HTERT RPE-1 (cell line): ENCODE data around the gene ABCA13.

Source experiments
- in situ Hi-C: fragments of 300-500 bp; cut with MboI; formaldehyde crosslinking; loops from 4 replicates; pipeline ENCODE4 v1.14.3; 2020; ENCODE audit warnings: low sequenced_read_pairs

The ABCA13 gene

DNA sequence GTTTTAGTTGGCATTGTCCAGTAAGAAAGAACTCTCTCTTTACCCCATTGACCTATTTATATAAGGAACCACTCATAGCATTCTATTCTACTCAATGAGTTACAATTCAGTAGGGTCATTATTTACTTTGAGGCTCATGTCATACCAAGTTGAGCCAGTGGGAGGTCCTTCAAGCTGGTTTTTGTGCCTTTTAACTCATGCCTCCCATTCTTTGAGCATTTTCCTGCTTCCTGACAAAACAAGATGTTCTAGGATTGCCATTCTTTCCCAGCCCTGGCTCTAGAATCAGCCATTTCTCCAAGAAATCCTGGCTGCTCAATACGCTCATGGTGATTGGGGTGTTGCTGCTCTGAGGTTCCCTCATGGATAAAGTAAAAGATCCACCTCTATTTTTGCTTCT lies 250.1 kb downstream of the ABCA13 start:
- in situ Hi-C loops = no loop called here

DNA sequence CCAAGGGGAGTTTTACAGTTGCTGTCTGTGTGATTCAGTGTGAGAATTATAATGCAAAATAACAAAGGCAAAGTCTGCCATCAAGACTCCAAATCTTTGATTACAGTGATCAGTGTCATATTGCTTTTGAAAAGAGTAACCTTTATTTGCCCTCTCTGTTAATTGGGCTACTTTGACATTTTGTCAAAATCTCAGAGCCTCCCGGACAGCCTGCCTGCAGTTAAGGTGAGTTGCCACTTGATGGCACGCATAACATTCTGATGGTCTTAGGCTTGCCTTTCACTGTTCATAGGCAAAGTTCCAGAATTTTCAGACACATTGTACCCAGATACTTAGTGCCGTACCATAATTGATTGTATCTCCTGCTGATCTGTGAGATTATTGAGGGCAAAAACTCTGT lies 253.5 kb downstream of the ABCA13 start:
- in situ Hi-C loops = no loop called here

DNA sequence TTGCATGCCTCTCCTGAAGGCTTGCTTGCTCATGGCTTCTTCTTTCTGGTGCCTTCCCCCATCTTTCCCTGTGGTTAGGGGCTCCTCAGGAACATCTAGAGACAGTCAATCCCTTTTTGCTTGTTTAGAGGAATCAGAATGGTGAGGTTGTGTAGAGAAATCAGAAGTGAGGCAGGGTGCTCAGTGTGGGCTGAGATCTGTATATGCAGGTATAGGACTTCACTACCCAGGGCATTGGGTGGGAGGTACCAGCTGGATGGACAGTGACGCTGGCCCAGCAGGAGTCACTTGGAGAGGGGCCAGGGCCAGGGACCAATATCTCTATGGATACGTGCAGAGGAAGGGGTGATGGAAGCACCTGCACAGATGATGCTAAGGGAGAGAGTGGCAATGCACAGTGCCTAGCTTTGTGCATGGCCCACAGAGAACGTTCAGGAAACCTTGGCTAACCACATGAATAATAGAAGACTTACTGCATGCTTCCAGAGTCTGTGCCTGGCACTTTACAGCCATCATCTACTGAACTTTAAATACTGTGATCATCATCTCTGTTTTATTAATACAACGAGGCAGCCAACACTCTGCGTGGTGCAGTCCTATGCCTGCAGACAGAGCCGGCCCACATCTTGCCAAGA lies 255.2 kb downstream of the ABCA13 start:
- in situ Hi-C loops = no loop called here

DNA sequence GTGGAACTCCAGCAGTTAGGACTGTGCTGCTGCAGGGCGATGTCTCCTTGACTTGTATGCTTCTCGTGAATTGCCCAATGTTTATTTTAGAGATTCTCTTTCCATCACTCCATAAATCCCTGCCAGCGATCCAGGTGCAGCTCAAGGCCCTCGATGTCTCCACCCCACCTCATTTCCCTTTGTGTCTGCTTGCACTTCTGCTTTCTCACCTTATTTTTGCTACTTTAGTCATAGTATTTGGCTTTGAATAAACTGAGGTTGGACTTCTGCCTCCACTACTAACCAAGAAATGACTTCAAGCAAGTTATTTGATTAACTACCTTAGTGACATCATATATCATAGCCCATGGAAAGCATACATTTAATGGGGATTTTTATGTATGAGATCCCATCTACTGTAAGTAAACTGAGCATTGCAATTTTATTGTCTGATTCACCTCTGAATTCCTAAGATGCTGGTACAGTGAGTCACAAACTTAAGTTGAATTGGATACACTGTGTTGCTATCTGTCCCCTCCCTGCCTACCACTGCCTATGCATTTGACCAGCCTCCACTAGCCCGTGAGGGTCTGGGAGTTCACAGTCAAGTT lies 255.8 kb downstream of the ABCA13 start:
- in situ Hi-C loops = no loop called here

DNA sequence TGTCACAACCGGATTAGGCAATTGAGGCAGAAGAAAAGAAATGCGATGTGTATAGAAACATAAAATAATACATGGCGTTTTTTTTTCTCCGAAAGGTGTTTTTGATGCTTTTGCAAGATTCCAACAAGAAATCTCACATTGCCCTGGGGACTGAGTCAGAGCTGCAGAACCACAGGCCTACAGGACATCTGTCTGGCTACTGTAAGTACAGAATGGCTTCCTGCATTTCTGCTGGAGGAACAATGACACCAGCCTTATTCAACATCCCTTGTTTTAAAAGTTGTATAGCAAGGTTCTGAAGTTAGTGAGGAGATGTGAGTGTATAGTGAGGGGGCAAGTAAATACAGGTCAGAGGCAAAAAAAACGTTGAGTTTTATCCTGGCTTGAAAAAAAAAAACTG lies 256.4 kb downstream of the ABCA13 start:
- in situ Hi-C loops = no loop called here

DNA sequence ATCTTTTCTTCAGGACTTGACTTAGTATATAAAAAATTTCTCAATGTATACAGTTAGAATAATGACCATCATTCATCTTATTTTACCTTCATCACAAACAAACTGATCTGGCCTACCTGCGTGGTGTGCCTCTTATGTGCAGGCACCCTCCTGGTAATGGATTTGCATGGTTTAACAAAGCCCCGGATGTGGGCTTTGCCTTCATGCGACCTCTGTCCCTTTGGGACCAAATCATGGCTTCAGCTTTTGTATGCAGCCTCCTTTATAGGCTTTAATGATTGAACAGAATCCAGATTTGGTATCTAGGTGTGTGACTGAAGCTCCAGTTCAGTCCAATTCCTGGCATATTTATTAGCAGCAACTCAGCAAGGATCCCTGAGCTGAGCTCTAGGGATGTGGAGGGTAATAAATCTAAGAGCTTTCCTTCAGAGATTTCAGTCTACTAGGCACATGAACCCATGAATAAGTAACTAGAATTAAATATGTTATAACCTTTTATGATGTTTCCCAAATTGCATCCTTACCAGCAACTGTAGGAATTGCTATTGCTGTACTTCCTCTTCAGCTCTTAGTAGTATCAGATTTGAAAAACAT lies 256.9 kb downstream of the ABCA13 start:
- in situ Hi-C loops = no loop called here

DNA sequence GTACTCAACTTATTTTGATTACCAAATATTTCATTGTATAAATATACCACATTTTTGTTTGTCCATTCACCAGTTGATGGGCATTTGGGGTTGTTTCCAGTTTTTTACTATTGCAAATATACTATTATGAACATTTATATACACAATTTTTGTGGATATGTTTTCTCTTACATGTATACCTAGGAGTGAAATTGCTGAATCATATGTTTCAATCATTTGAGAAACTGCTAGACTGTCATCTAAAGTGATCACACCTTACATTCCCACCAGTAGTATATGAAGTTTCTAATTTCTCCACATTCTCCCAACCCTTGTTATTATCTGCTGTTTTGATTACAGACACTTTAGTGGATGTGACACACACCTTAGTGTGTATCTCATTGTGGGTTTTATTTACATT lies 257.9 kb downstream of the ABCA13 start:
- in situ Hi-C loops = no loop called here

DNA sequence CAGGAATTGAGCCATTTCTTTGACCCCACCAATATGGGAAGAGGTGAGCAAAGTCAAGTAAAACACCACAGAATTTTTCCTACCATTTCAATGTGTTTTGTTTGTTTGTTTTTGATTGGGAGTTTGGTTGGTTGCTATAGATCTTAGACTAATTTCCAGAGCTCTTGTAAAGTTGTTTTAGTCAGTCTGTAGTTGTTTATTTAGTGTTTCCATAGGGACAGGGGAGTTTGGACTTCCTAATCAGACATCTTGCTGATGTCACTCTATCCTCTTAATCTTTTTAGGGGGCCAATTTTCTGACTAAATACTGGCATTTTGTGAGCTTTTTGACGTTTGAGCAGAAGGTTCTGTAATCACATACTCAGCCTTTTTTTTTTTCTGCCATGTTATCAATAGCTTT lies 266.9 kb downstream of the ABCA13 start:
- in situ Hi-C loops = no loop called here

DNA sequence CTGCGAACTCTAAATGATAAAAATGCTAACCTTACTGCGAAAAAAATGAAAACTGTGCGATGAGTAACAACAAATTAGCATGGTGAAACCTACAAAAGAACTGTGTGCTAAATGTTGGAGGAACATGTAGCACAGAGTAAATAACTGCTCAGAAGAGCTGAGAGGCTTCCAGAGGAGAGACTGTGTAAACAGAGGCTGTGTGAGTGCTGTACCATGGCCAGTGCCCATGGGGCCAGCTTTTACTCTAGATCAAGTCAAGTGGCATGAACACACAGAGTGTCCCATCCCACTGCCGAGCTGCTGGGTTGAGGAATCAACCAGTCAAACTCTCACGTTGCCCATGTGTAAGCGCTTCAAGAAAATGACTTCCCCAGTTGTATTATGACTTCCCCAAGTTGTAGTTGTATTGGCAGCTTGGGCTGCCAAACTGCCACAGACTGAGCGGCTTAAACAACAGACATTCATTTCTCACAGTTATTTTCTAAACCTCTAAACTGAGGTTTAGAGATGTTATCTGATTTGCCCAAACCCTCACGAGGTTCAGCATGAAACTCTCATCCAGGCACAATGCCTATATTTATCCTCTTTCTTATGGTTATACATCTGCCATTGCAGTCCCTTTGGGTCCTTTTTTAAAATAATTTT lies 270.7 kb downstream of the ABCA13 start:
- in situ Hi-C loops = no loop called here

DNA sequence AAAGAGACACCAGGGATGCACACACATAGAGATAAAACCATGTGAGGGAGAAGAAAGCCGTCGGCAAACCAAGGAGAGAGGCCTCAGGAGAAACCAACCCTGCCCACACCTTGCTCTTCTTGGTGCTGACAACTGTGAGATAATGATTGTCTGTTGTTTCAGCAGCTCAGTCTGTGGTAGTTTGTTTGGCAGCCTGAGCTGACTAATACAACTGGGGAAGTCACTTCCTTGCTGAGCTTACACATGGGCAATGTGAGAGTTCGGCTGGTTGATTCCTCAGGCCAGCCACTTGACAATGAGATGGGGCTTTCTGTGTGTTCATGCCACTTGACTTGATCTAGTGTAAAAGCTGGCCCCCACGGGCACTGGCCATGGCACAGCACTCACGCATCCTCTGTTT lies 271.8 kb downstream of the ABCA13 start:
- in situ Hi-C loops = no loop called here

DNA sequence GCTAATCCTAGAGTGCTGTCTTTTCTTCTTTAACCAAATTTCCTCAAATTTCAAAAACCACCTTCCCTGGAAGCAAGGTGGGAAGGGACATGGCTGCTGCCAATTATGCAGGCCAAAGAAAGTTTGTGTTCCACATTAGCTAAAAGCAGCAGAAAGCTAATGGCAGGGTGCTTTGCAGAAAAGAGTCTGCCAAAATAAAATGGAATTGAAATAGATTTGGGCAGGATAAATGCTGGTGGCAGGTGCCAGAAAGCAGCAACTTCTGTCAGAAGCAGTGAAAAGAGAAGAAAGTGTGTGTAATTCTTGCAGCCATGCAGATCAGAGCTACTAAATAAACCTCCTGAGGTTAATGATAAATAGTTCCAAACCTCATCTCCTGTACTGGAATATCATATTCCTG lies 275.5 kb downstream of the ABCA13 start:
- in situ Hi-C loops = no loop called here

DNA sequence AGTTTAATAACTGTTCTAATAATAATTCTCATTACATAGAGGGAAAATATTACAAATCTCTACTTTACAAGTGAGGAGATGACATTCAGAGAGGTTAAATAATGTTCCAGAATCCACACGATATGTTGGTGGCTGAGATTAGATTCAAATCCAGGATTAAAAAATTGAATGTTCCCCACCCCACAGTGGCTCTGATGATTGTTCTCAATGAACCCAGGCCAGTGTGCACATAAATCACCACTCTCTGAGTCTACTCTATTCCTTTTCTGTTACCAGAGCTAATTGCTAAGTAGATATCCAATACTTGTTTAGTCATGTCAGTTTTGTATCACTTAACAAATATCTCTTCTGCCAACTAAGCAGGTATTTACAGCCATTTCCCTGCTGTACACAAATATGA lies 281.0 kb downstream of the ABCA13 start:
- in situ Hi-C loops = no loop called here

DNA sequence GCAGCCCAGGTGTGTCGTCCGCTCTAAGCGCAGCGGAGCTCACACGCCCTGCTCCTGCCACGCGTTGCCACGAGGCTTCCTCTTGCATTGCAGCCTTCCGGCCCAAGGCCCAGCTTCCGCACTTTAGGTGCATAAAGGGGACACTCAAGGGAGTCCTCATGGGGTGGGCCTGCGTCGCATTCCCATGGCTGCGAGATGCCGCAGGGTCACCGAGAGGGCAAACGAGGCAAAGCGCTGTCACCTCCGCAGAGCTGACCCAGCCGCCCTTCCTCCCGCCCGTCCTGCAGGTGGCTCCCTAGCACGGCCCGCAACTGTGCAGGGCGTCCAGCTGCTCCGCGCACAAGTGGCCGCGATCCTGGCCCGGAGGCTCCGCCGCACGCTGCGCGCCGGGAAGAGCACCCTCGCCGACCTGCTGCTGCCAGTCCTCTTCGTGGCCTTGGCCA lies 283.5 kb downstream of the ABCA13 start:
- in situ Hi-C loops = no loop called here

DNA sequence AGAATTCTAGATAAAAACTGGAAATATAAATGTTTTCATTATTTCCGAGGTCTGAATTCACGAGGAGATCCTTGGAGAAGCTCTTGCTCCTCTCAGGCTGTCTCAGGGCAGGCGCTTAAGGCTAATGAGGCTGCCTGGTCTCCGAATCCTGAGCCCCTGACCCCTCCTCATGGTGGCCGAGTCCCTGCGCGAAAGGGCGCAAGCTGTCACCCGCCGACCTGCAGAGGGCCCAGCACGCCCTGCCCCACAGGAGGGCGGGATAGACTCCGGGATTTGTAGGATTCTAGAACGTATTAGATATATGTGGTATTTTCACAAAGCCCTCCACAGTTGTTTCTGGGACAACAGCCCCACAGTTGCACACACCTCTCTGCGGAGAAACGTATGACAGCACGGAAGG lies 284.1 kb downstream of the ABCA13 start:
- in situ Hi-C loops = no loop called here

DNA sequence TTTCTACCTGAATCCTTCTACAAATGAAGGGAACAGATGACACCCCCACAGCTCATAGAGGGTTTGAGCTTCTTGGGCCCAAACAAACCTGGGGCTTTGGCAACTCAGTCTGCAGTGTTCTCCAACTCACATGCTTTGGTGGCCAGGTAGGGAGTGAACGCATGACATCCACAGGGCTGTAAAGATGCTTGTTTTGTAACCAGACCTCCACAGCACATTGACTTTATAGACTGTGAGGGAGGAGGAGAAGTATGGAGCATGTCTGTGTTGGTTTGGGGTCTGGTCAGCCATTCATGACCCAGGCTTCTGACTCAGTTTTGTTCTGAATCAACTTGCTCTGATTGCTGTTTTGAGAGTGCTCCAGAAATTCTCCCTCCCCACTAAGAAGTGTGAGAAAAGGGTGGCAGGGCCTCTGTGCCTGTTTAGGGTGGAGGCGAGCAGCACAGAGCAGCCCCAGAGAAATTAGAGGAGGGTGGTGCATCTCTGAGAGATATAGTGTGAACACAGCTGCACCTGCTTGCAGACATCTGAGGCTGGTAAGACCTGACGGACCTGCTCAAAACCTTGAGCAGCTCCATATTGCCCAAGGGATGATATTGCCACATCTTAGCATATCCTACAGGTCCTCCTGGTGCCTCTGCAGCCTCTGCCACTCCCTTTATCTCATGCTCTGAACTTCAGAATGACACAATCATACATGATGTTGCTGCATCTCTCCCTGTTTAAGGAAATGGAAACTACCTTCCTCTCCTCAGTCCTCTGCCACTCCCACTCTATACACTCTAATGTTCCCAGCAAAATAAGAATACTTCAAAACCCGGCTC lies 287.7 kb downstream of the ABCA13 start:
- in situ Hi-C loops = no loop called here

DNA sequence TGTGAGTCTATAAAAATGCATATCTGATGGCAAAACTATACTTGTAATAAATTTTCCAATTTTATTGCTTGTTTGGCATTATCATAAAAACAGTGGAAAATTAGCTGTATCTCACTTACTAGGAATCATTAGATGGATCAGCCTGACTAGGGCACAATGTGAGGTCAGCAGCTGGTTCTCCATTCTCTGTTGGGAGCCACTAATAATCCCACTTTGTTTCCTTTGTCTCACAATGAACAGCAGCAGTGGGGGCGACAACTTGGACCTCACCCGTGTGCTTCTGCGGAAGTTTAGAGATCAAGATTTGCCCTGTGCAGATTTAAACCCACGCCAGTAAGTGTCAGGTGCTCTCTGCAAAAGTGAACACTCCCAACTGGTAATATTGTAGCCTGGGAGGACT lies 295.5 kb downstream of the ABCA13 start:
- in situ Hi-C loops = no loop called here

DNA sequence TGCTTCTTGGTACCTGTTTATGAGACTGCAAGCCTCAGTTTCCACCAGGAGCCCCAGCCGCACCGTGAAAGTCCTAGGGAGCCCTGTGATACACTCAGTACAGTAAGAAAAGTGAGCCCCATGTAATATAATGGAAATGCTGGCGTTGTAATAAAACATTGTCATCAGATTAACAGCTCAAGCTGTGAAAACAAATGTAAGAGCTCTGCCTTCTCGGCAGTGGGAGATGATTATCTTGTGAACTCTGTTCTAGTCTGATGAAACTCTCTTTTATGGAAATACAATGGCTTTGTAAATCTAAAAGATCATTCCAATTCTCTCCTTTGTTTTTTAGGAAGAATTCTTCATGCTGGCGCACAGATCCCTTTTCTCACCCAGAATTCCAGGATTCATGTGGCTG lies 299.9 kb downstream of the ABCA13 start:
- in situ Hi-C loops = no loop called here

DNA sequence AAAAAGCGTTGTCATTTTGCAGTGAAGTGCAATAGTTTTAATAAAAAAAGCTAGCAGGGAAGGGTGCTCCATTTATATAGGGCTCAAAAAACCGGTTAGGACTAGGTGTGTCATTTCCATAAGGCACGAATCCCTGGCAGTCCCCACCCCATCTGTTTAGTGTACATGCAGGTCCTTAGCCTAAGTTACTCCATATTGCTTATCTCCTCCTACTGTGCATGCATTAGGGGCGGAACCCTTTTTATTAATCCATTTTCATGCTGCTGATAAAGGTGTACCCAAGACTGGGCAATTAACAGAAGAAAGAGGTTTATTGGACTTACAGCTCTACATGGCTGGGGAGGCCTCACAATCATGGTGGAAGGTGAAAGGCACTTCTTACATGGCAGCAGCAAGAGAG lies 301.4 kb downstream of the ABCA13 start:
- in situ Hi-C loops = no loop called here

DNA sequence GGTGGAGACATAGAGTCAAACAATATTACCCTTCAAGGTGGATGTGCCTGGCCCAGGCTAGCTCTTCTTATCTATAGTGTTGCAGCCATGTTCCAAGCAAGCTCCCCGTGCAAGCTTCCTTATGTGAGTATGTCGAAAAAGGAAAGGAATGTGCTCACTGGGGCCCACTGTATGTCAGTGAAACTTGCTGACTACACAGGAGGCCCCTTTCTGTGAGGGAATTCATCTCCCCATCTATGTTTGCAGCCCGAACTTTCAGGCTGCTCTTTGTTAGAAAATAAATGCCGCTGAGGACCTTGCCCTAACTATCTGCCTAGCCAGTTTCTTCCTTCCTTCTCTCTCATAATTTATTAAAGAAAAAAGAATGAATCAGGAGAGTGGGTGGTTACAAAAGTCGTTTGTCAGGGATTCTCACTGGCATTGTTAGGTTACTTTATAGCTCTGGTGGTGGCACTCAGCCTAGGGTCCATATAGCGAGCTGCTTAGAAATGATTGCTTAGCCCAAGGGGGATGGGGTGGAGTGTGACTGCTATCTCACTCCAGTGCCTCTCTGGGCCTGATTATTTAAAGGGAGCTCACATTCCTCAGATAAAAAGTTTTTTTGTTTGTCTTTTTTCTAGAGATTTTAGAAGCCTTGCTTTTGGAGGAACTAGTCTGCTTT lies 302.1 kb downstream of the ABCA13 start:
- in situ Hi-C loops = no loop called here

DNA sequence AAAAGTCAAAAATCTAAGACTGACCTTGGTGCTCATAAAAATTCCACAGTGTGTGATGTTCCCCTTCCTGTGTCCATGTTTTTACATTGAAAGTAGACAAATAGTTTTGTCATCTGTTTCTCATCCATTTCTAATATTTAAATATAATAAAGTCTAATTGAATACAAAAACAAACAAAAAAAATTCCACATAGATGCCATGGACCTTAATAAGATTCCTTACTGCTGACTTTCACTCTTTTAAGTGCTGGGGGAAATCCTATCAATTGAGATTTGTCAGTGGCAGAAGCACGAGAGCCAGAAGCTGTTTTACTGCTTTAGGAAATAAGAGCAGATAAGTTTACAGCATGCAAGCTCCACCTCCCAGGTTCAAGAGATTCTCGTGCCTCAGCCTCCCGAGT lies 310.0 kb downstream of the ABCA13 start:
- in situ Hi-C loops = no loop called here

DNA sequence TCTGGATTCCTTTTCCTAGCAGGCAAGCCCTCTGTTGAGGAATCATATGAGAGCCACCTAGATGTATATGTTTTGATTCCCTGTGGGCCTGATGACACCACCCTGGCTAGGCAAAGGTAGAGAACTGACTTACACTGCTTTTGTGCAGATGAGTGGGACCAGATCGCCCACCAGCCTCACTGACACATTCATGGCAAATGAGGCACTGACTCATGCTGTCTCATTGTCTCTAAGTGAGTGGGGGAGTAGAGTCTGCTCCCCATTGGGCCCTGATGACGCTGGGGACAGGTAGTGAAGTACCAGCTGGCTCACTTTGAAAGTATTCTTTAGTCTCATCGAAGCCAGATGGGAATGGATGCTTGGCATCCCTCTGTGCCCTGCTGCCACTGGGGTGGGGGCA lies 326.3 kb downstream of the ABCA13 start:
- in situ Hi-C loops = no loop called here
